Measurements from ENCODE around the gene EGLN1.
A peak's percentile ranks its signal among the peaks of the same experiment; 100 is the strongest.

Gene EGLN1

DNA sequence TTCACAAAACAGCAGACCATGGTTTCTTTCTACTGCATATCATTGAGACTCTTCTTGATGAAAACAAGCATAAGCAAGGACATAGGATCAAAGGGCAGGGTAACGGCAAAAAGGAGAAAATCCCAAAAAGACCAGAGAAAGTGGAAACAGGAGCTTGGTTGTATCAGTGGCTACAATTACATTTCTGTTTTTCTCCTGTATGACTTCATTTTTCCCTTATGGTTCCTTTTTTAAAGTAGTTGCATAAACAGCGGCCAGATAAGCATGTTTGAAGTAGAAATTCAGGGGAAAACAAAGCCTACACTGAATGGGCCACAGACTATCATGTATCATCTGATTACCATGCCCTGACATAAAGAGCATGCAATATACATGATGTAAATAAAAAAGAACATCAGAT lies 4.6 kb downstream of the EGLN1 start:
- Histone ChIP-seq H3K27ac (peak overlapping the region in 1 of 2 donors; percentile 5), H3K4me3 (peak overlapping the region; percentile 80 to 94), H3K9me3 (no peaks in the 10 kb centered on the region), H3K36me3 (no peaks in the 10 kb centered on the region), H3K4me1 (peaks cover 0 to 74% (median 32%) of the 10 kb centered on the region in 4 donors), H3K27me3 (no peaks in the 10 kb centered on the region)
- intact Hi-C loops (cut with DNase I; ENCODE audit: low total_unique reads): no loop called here
- DNase-seq: no peak
- TF ChIP-seq, protein P1, sequence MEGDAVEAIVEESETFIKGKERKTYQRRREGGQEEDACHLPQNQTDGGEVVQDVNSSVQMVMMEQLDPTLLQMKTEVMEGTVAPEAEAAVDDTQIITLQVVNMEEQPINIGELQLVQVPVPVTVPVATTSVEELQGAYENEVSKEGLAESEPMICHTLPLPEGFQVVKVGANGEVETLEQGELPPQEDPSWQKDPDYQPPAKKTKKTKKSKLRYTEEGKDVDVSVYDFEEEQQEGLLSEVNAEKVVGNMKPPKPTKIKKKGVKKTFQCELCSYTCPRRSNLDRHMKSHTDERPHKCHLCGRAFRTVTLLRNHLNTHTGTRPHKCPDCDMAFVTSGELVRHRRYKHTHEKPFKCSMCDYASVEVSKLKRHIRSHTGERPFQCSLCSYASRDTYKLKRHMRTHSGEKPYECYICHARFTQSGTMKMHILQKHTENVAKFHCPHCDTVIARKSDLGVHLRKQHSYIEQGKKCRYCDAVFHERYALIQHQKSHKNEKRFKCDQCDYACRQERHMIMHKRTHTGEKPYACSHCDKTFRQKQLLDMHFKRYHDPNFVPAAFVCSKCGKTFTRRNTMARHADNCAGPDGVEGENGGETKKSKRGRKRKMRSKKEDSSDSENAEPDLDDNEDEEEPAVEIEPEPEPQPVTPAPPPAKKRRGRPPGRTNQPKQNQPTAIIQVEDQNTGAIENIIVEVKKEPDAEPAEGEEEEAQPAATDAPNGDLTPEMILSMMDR (IDR thresholded peaks at IDR 0.05): no peak

DNA sequence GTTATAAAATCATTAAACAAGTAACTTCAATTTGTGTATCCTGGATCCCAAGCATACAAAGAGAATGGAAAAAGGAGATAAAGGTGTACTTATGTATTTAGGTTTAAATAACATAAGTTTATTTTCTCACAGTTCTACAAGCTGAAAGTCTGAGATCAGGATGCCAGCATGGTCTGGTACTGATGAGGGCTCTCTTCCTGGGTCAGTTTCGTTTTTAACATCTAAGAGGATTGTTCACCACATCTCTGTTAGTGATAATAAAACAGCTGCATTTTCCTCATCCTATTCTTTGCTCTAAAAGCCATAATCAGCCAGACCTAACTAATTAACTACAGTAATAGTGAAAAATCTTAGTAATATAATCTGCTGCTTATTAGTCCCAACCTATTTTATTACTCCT lies 5.2 kb downstream of the EGLN1 start:
- Histone ChIP-seq H3K27me3 (no peaks in the 10 kb centered on the region), H3K27ac (peak overlapping the region in 1 of 2 donors; percentile 5), H3K4me3 (peak overlapping the region; percentile 80 to 94), H3K9me3 (no peaks in the 10 kb centered on the region), H3K4me1 (peaks cover 0 to 74% (median 32%) of the 10 kb centered on the region in 4 donors), H3K36me3 (no peaks in the 10 kb centered on the region)
- intact Hi-C loops (cut with DNase I; ENCODE audit: low total_unique reads): no loop called here
- DNase-seq: no peak
- TF ChIP-seq, protein P1 (IDR thresholded peaks at IDR 0.05): no peak

DNA sequence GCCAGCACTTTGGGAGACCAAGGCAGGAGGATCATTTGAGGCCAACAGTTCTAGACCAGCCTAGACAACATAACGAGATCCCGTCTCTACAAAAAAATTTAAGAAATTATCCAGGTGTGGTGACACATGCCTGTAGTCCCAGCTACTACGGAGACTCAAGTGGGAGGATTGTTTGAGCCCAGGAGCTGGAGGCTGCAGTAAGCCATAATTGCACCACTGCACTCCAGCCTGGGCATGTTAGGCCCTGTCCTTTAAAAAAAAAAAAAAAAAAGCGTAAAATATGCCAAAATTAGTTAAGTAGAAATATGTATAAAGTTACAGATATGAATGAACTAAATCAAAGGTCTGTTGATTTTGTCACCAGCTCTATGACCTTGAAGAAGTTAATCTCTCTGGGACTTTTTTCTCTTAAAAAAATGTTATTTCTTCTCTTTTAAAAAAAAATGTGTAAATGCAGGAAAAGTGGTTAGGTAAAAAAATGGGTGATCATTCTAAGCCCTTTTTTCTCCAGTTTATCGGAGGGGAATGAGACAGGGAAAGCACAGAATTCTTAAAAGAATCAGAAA lies 7.0 kb downstream of the EGLN1 start:
- intact Hi-C loops (cut with DNase I; ENCODE audit: low total_unique reads): no loop called here
- DNase-seq: no peak
- TF ChIP-seq, protein P1 (IDR thresholded peaks at IDR 0.05): no peak
- Histone ChIP-seq H3K27me3 (no peaks in the 10 kb centered on the region), H3K36me3 (no peaks in the 10 kb centered on the region), H3K4me1 (peaks cover 0 to 85% (median 38%) of the 10 kb centered on the region in 4 donors), H3K27ac (no peak overlapping the region), H3K4me3 (no peak overlapping the region), H3K9me3 (no peaks in the 10 kb centered on the region)

DNA sequence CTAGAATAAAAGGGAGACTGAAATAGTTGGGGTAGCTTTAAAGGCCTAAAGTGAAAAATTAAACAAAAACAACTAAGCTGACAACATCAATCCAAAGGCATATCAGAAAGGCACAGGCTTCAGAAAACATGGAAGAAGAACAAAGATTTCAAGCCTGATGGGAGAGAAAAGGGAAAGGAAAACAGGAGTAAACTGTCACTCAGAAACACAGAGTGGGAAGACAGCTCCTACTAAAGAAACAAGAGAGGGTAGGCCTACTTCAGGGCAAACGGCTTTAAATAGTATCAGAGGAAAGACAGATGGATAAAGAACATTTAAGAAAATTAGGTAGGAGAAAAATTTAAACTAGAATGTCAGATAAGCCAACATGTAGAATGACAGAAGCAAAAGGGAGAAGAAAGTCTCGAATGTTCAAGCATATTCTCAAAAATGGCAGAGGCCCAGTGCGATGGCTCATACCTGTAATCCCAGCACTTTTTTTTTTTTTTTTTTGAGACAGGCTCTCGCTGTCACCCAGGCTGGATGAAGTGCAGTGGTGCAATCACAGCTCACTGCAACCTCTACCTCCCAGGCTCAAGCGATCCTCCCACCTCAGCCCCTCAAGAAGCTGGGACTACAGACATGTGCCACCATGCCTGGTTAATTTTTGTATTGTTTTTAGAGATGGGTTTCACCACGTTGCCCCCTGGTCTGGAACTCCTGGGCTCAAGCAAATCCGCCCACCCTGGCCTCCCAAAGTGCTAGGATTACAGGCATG lies 7.6 kb downstream of the EGLN1 start:
- H3K4me1 ChIP-seq: peaks cover 0 to 85% (median 43%) of the 10 kb centered on the region in 4 donors
- DNase-seq: no peak
- intact Hi-C loops (cut with DNase I; ENCODE audit: low total_unique reads): no loop called here
- H3K36me3 ChIP-seq: no peaks in the 10 kb centered on the region
- H3K27ac ChIP-seq: peak overlapping the region in 1 of 2 donors; percentile 21
- H3K27me3 ChIP-seq: no peaks in the 10 kb centered on the region
- H3K4me3 ChIP-seq: no peak overlapping the region
- no peaks in the 10 kb centered on the region for H3K9me3 ChIP-seq
- TF ChIP-seq, protein P1 (IDR thresholded peaks at IDR 0.05): no peak

DNA sequence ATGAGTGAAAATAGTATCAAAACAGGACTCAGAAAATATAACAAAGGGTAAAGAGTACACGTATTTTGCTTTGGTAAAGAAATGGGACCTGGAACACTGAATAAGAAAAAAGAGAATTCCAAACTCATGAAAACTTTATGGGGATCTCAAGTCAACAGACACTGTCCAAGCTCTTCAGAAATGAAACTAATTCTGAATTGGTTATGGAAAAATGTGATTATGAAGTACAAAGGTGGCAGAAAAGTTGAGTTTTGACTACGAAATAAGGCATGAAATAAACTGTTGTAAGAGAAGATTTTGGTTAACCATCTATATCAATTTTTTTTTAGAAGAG lies 8.4 kb downstream of the EGLN1 start:
- intact Hi-C loops (cut with DNase I; ENCODE audit: low total_unique reads): no loop called here
- H3K4me1 ChIP-seq: peaks cover 0 to 85% (median 45%) of the 10 kb centered on the region in 4 donors
- H3K27ac ChIP-seq: peak overlapping the region in 1 of 2 donors; percentile 21

More for the DNA sequence above, 8.4 kb downstream of the EGLN1 start:
- no peak for DNase-seq
- TF ChIP-seq, protein P1 (IDR thresholded peaks at IDR 0.05): no peak
- H3K36me3 ChIP-seq: no peaks in the 10 kb centered on the region
- no peaks in the 10 kb centered on the region for H3K9me3 ChIP-seq
- no peak overlapping the region for H3K4me3 ChIP-seq
- H3K27me3 ChIP-seq: no peaks in the 10 kb centered on the region

Measured in tibial artery (tissue), 4 donors.